HepG2 (cell line): ENCODE data around the gene SERTAD1. TPM values are rescaled to one million over a fixed set of nuclear protein-coding genes. Genes with fewer than 3 reads are reported as not detected.

ENCODE experiments used
- CEBPB ChIP-seq: IDR thresholded peaks from 2 replicates; pipeline ENCODE4 v1.6.1; 2011; ENCODE audit warnings: low read depth, low read length, improper control_type of control experiment, borderline replicate concordance
- ELF3 ChIP-seq: IDR thresholded peaks from 2 replicates; pipeline ENCODE4 v1.6.1; 2016; ENCODE audit warnings: missing genetic modification reagents, missing compliant biosample characterization
- HOXA7 ChIP-seq: sonication (generic); formaldehyde crosslinking; IDR thresholded peaks from 2 replicates; pipeline ENCODE4 v1.8.1; 2022; ENCODE audit warnings: mild to moderate bottlenecking, missing genetic modification reagents, moderate library complexity
- MED8 ChIP-seq: sonication (generic); formaldehyde crosslinking; IDR thresholded peaks from 2 replicates; pipeline ENCODE4 v1.8.1; 2023; ENCODE audit warnings: mild to moderate bottlenecking, missing genetic modification reagents; ENCODE audit not compliant: insufficient replicate concordance
- RARG ChIP-seq: sonication (generic); formaldehyde crosslinking; IDR thresholded peaks from 2 replicates; pipeline ENCODE4 v1.4.0; 2020; ENCODE audit warnings: low read depth, mild to moderate bottlenecking, missing genetic modification reagents
- WIZ ChIP-seq: sonication (generic); formaldehyde crosslinking; IDR thresholded peaks from 2 replicates; pipeline ENCODE4 v1.5.1; 2020; ENCODE audit warnings: mild to moderate bottlenecking, missing genetic modification reagents
- ZEB1 ChIP-seq: IDR thresholded peaks from 2 replicates; pipeline ENCODE4 v1.6.1; 2012; ENCODE audit warnings: mild to moderate bottlenecking, low read depth, inconsistent platforms; ENCODE audit not compliant: insufficient replicate concordance
- ZFX ChIP-seq: sonication (generic); formaldehyde crosslinking; IDR thresholded peaks from 2 replicates; pipeline ENCODE4 v1.4.0; 2020; ENCODE audit warnings: mild to moderate bottlenecking, low read depth, missing genetic modification reagents, moderate library complexity
- ZNF12 ChIP-seq: sonication (generic); formaldehyde crosslinking; IDR thresholded peaks from 2 replicates; pipeline ENCODE4 v1.5.0; 2020; ENCODE audit warnings: missing genetic modification reagents
- ZNF124 ChIP-seq: sonication (generic); formaldehyde crosslinking; IDR thresholded peaks from 2 replicates; pipeline ENCODE4 v1.4.0; 2020; ENCODE audit warnings: missing genetic modification reagents
- ZNF251 ChIP-seq: sonication (generic); formaldehyde crosslinking; IDR thresholded peaks from 2 replicates; pipeline ENCODE4 v1.9.0; 2021; ENCODE audit warnings: mild to moderate bottlenecking, missing genetic modification reagents
- ZNF256 ChIP-seq: sonication (generic); formaldehyde crosslinking; conservative IDR thresholded peaks from 2 replicates; pipeline ENCODE4 v1.4.0; 2020; ENCODE audit warnings: missing genetic modification reagents
- ZNF562 ChIP-seq: sonication (generic); formaldehyde crosslinking; IDR thresholded peaks from 2 replicates; pipeline ENCODE4 v1.8.0; 2022; ENCODE audit warnings: missing genetic modification reagents, borderline replicate concordance
- ZNF607 ChIP-seq: sonication (generic); formaldehyde crosslinking; IDR thresholded peaks from 2 replicates; pipeline ENCODE4 v1.5.1; 2020; ENCODE audit warnings: missing genetic modification reagents, mild to moderate bottlenecking, borderline replicate concordance
- ZNF768 ChIP-seq: sonication (generic); formaldehyde crosslinking; IDR thresholded peaks from 2 replicates; pipeline ENCODE4 v1.4.0; 2020; ENCODE audit warnings: missing genetic modification reagents
- ZSCAN20 ChIP-seq: sonication (generic); formaldehyde crosslinking; IDR thresholded peaks from 2 replicates; pipeline ENCODE4 v1.4.0; 2020; ENCODE audit warnings: missing genetic modification reagents, mild to moderate bottlenecking, borderline replicate concordance
- polyA plus RNA-seq, 8 experiments: library from polyadenylated mRNA; depleted of rRNA in 3 of 8; stranded (reverse) in 7 of 8; unstranded in 1 of 8; fragments of >200 nt; fragmentation: Illumina TruSeq in 4 of 8; extraction: Trizol in 4 of 8; gene quantifications; 2 replicates each; pipeline versions ENCODE4 v1.2.1 to v1.2.3, GENCODE V29; 2011 to 2016; ENCODE audit warnings: low read depth in 4 of 8, missing spikeins in 1 of 8, mixed read lengths in 1 of 8; ENCODE audit not compliant: insufficient read depth in 1 of 8
- total RNA-seq, 5 experiments: library from RNA; depleted of rRNA; stranded (reverse); fragments of >200 nt; fragmentation: Illumina TruSeq; extraction: Trizol; gene quantifications; 2 replicates each; pipeline ENCODE4 v1.2.3, GENCODE V29; 2016; ENCODE audit warnings: low read depth in 1 of 5
- TF ChIP-seq, protein P1 (sequence below): sonication (generic); formaldehyde crosslinking; IDR thresholded peaks from 2 replicates; pipeline ENCODE4 v1.5.1; 2020; ENCODE audit warnings: mild to moderate bottlenecking, missing genetic modification reagents, moderate library complexity
- TF ChIP-seq, protein P2 (sequence below): sonication (generic); formaldehyde crosslinking; IDR thresholded peaks from 2 replicates; pipeline ENCODE4 v1.4.0; 2020; ENCODE audit warnings: missing genetic modification reagents
- TF ChIP-seq, protein P3 (sequence below): sonication (generic); formaldehyde crosslinking; IDR thresholded peaks from 2 replicates; pipeline ENCODE4 v1.5.0; 2020; ENCODE audit warnings: missing genetic modification reagents
- TF ChIP-seq, protein P4 (sequence below): sonication (generic); formaldehyde crosslinking; IDR thresholded peaks from 2 replicates; pipeline ENCODE4 v1.8.1; 2023; ENCODE audit warnings: mild to moderate bottlenecking, inconsistent platforms, moderate library complexity, missing genetic modification reagents, borderline replicate concordance

The SERTAD1 gene
- total and polyA plus RNA-seq, 2 of the 13 experiments (the other 11 are each of a cell fraction or from before 2014, with no cell fraction given) = 4.3 to 4.5 TPM

DNA sequence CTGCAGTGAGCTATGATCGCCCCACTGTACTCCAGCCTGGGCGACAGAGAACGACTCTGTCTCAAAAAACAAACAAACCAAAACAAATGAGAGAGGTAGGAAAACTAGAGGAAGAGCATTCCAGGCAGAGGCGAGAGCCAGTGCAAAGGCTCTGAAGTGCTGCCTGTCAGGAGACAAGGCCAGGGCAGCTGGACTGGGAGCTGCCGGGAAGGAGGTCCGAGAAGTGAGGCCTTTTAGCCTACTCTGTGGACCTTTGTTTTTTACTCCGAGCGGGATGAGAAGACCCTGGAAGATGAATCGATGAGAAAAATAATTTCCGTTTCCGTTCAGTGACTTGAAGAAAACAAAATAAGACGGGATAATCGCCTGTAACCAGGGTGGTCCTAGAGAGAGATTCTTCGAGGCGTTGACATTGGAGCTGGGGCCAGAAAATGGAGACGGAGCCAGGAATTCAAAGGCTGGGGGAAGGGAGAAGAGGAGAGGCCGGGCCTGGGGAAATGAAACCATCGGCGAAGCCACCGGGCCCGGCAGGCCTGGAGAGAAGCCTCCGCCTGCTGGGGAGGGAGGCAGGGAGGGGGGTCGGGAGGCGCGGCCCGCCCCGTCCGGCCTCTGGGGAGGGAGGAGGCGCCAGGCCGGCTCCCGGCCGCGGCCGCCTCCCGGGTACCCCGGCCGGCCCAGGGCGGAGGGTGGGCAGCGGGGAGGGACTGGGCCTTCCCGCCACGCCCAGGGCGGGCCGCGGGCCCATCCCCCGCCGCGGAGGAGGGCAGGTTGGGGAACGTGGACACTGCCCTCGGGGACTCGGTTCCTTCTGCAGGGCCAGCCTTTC, 7.8 kb upstream of the SERTAD1 start (continued):
- TF ChIP-seq, protein P1, sequence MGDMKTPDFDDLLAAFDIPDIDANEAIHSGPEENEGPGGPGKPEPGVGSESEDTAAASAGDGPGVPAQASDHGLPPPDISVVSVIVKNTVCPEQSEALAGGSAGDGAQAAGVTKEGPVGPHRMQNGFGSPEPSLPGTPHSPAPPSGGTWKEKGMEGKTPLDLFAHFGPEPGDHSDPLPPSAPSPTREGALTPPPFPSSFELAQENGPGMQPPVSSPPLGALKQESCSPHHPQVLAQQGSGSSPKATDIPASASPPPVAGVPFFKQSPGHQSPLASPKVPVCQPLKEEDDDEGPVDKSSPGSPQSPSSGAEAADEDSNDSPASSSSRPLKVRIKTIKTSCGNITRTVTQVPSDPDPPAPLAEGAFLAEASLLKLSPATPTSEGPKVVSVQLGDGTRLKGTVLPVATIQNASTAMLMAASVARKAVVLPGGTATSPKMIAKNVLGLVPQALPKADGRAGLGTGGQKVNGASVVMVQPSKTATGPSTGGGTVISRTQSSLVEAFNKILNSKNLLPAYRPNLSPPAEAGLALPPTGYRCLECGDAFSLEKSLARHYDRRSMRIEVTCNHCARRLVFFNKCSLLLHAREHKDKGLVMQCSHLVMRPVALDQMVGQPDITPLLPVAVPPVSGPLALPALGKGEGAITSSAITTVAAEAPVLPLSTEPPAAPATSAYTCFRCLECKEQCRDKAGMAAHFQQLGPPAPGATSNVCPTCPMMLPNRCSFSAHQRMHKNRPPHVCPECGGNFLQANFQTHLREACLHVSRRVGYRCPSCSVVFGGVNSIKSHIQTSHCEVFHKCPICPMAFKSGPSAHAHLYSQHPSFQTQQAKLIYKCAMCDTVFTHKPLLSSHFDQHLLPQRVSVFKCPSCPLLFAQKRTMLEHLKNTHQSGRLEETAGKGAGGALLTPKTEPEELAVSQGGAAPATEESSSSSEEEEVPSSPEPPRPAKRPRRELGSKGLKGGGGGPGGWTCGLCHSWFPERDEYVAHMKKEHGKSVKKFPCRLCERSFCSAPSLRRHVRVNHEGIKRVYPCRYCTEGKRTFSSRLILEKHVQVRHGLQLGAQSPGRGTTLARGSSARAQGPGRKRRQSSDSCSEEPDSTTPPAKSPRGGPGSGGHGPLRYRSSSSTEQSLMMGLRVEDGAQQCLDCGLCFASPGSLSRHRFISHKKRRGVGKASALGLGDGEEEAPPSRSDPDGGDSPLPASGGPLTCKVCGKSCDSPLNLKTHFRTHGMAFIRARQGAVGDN (CRISPR knock-in tag) = peak; percentile 72
- TF ChIP-seq ZNF124 (no peak), ZNF251 (no peak), WIZ (CRISPR knock-in tag) (no peak), ZSCAN20 (CRISPR knock-in tag) (no peak), MED8 (CRISPR knock-in tag) (no peak), CEBPB (no peak), ZNF768 (peak; percentile 53), RARG (no peak), ZFX (CRISPR knock-in tag) (peak; percentile 90), ZNF607 (no peak), ZNF12 (no peak), ZNF256 (CRISPR knock-in tag) (no peak), ZNF562 (CRISPR knock-in tag) (no peak), HOXA7 (CRISPR knock-in tag) (no peak), ELF3 (0 out of 2 replicates have a peak, but pooled peaks have one; percentile 38), ZEB1 (no peak)
- TF ChIP-seq, protein P2, sequence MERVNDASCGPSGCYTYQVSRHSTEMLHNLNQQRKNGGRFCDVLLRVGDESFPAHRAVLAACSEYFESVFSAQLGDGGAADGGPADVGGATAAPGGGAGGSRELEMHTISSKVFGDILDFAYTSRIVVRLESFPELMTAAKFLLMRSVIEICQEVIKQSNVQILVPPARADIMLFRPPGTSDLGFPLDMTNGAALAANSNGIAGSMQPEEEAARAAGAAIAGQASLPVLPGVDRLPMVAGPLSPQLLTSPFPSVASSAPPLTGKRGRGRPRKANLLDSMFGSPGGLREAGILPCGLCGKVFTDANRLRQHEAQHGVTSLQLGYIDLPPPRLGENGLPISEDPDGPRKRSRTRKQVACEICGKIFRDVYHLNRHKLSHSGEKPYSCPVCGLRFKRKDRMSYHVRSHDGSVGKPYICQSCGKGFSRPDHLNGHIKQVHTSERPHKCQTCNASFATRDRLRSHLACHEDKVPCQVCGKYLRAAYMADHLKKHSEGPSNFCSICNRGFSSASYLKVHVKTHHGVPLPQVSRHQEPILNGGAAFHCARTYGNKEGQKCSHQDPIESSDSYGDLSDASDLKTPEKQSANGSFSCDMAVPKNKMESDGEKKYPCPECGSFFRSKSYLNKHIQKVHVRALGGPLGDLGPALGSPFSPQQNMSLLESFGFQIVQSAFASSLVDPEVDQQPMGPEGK (CRISPR knock-in tag) = peak; percentile 88
- TF ChIP-seq, protein P3, sequence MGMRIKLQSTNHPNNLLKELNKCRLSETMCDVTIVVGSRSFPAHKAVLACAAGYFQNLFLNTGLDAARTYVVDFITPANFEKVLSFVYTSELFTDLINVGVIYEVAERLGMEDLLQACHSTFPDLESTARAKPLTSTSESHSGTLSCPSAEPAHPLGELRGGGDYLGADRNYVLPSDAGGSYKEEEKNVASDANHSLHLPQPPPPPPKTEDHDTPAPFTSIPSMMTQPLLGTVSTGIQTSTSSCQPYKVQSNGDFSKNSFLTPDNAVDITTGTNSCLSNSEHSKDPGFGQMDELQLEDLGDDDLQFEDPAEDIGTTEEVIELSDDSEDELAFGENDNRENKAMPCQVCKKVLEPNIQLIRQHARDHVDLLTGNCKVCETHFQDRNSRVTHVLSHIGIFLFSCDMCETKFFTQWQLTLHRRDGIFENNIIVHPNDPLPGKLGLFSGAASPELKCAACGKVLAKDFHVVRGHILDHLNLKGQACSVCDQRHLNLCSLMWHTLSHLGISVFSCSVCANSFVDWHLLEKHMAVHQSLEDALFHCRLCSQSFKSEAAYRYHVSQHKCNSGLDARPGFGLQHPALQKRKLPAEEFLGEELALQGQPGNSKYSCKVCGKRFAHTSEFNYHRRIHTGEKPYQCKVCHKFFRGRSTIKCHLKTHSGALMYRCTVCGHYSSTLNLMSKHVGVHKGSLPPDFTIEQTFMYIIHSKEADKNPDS (CRISPR knock-in tag) = no peak
- TF ChIP-seq, protein P4, sequence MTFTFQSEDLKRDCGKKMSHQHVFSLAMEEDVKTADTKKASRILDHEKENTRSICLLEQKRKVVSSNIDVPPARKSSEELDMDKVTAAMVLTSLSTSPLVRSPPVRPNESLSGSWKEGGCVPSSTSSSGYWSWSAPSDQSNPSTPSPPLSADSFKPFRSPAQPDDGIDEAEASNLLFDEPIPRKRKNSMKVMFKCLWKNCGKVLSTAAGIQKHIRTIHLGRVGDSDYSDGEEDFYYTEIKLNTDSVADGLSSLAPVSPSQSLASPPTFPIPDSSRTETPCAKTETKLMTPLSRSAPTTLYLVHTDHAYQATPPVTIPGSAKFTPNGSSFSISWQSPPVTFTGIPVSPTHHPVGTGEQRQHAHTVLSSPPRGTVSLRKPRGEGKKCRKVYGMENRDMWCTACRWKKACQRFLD (CRISPR knock-in tag) = no peak
